GM12801 (cell line): ENCODE results near the gene LRRC52.

ENCODE experiments used
- TF ChIP-seq, protein P1 (sequence below): IDR thresholded peaks from one replicate; pipeline ENCODE4 v1.5.1; 2011; ENCODE audit warnings: control low read depth; ENCODE audit not compliant: insufficient read length; ENCODE audit errors: extremely low read depth

LRRC52 gene

DNA sequence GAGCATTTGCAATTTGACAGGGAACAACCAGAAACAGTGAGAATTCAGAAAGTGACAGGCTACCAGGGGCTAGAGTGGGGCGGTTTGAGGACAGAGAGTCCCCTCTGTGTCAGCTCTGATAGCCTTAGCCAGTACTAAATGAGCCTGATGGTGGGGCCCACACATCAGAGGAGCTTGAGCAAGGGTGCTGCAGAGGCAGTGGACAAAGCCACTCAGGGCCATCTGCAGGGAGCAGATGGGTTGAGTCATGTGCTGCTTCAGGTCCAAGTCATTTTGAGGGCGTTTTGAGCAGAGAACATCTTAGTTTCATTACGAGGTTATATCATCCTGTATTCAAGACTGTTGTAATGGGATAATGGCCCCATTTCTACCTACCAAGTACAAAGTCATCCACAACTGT, 7.7 kb downstream of the LRRC52 start:
- TF ChIP-seq, protein P1, sequence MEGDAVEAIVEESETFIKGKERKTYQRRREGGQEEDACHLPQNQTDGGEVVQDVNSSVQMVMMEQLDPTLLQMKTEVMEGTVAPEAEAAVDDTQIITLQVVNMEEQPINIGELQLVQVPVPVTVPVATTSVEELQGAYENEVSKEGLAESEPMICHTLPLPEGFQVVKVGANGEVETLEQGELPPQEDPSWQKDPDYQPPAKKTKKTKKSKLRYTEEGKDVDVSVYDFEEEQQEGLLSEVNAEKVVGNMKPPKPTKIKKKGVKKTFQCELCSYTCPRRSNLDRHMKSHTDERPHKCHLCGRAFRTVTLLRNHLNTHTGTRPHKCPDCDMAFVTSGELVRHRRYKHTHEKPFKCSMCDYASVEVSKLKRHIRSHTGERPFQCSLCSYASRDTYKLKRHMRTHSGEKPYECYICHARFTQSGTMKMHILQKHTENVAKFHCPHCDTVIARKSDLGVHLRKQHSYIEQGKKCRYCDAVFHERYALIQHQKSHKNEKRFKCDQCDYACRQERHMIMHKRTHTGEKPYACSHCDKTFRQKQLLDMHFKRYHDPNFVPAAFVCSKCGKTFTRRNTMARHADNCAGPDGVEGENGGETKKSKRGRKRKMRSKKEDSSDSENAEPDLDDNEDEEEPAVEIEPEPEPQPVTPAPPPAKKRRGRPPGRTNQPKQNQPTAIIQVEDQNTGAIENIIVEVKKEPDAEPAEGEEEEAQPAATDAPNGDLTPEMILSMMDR, result no peak

DNA sequence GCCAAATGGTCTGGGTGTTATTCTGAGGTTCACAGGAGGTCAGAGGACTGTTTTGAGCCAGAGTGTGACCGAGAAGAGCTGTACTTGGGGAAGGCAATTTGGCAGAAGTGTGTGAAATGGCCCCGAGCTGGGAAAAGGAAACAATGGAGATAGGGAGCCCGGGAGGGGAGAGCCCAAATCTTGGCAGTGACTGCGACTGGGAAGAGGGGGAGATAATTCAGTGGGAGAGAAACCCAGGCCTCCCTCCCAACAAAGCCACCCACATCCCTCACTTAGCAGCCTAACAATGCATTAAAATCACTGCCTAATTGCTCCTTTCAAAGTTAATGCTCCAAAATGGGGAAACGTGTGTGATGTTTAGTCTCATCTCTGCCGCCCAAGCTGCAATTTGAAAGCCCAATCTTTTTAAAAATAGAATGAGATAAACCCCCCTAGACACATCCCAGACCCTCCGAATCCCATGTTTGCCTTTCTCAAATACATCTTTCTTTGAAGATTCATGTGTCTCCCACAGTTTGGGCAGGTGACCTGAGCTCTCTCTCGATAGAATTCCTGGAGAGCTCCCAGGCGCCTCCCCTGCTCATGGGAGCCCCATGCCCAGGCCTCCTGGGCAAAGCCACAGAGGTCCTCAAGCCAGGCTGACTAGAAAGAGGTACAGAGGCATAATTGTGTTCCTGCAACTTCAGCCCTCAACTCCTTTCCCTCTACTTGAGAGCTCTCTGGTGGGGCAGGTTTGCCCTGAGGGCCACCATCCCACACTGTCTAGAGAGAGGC, 17.3 kb downstream of the LRRC52 start:
- TF ChIP-seq, protein P1, result no peak

DNA sequence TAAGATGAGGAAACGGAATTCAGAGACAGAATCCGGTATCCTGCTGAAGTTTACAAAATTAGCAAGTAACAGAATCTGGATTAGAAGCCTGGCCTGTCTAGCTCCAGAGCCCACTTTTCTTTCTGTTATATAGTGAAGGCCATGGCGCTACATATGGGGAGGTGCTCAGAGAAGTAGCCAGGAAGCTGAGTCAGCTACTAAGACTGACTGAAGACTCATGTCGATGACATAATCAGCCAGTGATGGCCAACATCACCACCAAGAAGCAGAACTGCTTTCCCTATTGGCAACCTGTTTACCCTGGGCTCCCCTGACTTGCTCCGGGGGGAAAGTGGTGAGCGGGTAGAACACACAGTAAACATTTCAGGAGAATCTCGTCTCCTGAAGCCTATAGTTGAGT, 18.8 kb downstream of the LRRC52 start:
- TF ChIP-seq, protein P1, result no peak

DNA sequence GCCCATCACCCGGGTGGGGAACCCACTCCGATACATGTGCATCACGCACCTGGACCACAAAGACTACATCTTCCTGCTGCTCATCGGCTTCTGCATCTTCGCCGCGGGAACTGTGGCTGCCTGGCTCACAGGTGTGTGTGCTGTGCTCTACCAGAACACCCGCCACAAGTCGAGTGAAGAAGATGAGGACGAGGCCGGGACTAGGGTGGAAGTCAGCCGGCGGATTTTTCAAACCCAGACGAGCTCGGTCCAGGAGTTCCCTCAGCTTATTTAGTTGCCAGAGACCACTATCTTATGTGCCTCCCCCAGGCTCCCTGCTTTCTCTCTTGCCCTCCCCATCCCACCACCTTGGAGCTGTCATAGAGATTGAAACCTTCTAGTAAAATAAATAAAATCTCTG, 19.8 kb downstream of the LRRC52 start:
- TF ChIP-seq, protein P1, result no peak

DNA sequence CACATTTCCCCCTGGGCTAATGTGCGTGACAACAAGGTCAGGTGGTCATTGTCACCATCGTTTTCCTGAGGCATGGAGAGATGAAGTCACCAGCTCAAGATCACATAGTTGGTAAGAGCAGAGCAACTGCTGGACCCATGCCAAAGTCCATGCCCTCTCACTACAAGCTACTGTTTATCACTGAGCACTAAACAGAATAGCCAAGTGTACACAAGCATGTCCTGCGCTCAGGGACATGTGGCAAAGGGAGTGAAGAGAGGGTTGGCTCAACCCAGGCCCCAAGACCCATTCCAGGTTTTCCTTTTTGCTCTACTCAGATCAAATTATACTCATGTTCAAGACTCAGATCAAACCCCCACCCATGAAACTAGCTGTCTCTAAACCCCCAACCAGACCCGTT, 20.8 kb downstream of the LRRC52 start:
- TF ChIP-seq, protein P1, result no peak

DNA sequence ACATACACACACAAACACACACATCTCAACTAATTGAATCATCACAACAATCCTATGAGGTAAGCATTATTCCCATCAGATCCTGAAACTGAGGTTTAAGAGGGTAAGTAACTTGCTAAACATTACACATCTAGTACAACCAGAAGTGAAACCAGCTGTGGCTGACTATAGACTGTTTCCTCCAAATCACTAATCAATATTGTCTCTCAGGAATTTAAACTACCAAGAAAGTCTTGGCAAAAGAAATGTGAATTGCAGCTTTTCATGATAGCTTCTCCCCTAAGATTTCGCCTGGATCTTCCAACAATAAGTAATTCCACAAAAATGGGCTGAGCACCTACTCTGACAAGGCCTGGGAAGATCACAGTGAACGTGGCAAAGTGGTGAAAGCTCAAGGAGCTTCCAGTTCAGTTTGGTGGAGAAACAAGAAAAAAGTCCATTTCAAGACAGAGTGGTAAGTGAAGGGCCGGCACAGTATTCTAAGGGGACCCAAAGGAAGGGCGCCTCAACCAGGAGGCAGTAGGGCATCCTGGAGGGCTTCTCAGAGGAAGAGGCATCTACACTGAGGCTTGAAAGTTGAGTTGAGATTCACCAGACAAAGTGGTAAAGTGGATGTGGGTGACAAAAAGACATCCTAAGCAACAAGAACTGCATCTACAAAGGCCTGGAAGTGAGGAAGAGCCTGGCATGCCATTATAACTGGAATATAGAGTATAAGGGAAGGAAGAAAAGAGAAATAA, 22.1 kb downstream of the LRRC52 start:
- TF ChIP-seq, protein P1, result no peak

DNA sequence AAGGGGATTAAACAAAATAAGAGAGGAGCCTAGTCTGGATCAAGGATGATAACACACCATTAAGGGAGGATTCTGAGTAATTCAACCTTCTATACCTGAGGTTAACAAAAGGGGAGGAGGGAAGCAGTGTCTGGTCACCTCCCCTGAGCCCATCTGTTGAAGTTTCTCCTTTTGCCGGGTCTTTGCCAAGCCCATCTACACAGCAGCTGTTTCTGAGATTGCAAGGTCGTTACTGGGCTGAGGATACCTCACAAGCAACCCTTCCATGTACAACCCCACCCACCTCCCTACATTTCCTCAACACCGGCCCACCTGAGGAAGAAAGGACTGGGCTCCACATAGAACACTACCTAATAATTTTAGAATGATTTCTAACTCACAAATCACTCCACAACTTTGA, 26.3 kb downstream of the LRRC52 start:
- TF ChIP-seq, protein P1, result no peak
